ENCODE results near the gene HPGDS.

The HPGDS gene

GRCh38 chr4:94256828-94257227 lies 85.8 kb downstream of the HPGDS start:
- no peak for DNase-seq (ENCODE audit: low read depth in 2 of 2, low spot score in 1 of 2)

GRCh38 chr4:94256144-94256783 lies 86.4 kb downstream of the HPGDS start:
- no peak for DNase-seq (ENCODE audit: low read depth in 2 of 2, low spot score in 1 of 2)

GRCh38 chr4:94253036-94253435 lies 89.6 kb downstream of the HPGDS start:
- DNase-seq (ENCODE audit: low read depth in 2 of 2, low spot score in 1 of 2), result no peak

DNA sequence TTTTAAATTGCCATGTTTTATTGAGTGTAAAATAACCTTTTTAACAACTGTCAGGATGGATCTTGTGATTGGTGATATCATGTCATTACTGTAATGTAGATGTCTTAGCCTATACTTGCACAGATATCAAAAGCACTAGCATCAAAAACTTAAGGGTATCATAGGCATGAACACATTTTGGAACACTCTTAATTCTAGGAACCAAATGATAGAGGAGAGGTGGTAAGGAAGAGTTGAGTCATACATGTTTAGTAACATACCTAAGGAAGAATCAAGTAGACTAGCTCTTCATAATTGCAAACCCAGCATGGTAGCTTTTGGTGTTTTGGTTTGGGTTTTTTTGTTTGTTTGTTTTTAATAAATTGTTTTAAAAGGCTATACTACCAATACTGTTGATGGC lies 91.5 kb downstream of the HPGDS start:
- no peak for DNase-seq (ENCODE audit: low read depth in 2 of 2, low spot score in 1 of 2)

Measured in stimulated activated CD8-positive, alpha-beta memory T cell treated with anti-CD3 and anti-CD28 coated beads, Interleukin-4, amount 100 ng/mL, for 4 hours (primary cell).